ENCODE measurements around the gene CDKN2B-AS1. TPM values are rescaled to one million over a fixed set of nuclear protein-coding genes. Genes with fewer than 3 reads are reported as not detected.

Gene CDKN2B-AS1
- total and polyA plus RNA-seq, 3 donors from 2014 or later = 2.2 to 3.5 (median 3.0) TPM

- 47 to 48% methylated on average over 3 of the region's 3 CpGs for WGBS, 2 donors
- H3K27me3 ChIP-seq = no peaks in the 10 kb centered on the region
- no peaks in the 10 kb centered on the region for H3K4me1 ChIP-seq
- intact Hi-C loops (cut with DNase I; ENCODE audit: low total_unique reads) = no loop called here
- TF ChIP-seq POLR2A (IDR thresholded peaks at IDR 0.05) = no peak
- no peak for TF ChIP-seq CTCF (IDR thresholded peaks at IDR 0.05)
- no peaks in the 10 kb centered on the region for H3K9me3 ChIP-seq
- H3K27ac ChIP-seq = no peak overlapping the region
- no peak for DNase-seq
- no peaks in the 10 kb centered on the region for H3K36me3 ChIP-seq (ENCODE audit: low read depth, missing control alignments)
- H3K4me3 ChIP-seq = no peak overlapping the region
Observed at GRCh38 chr9:22043928-22044327, 49.3 kb downstream of the CDKN2B-AS1 start.

GRCh38 chr9:22044583-22044982 is 50.0 kb downstream of the CDKN2B-AS1 start:
- Histone ChIP-seq H3K27ac (no peak overlapping the region), H3K4me1 (no peaks in the 10 kb centered on the region), H3K9me3 (no peaks in the 10 kb centered on the region), H3K27me3 (no peaks in the 10 kb centered on the region), H3K36me3 (ENCODE audit: low read depth, missing control alignments) (no peaks in the 10 kb centered on the region), H3K4me3 (no peak overlapping the region)
- no peak for TF ChIP-seq CTCF (IDR thresholded peaks at IDR 0.05)
- no peak for TF ChIP-seq POLR2A (IDR thresholded peaks at IDR 0.05)
- DNase-seq = no peak
- intact Hi-C loops (cut with DNase I; ENCODE audit: low total_unique reads) = no loop called here

- intact Hi-C loops (cut with DNase I; ENCODE audit: low total_unique reads) = no loop called here
- H3K9me3 ChIP-seq = no peaks in the 10 kb centered on the region
- H3K27ac ChIP-seq = no peak overlapping the region
- H3K4me3 ChIP-seq = no peak overlapping the region
- H3K4me1 ChIP-seq = no peaks in the 10 kb centered on the region
- H3K36me3 ChIP-seq (ENCODE audit: low read depth, missing control alignments) = no peaks in the 10 kb centered on the region
- TF ChIP-seq POLR2A (IDR thresholded peaks at IDR 0.05) = no peak
- TF ChIP-seq CTCF (IDR thresholded peaks at IDR 0.05) = no peak
- H3K27me3 ChIP-seq = no peaks in the 10 kb centered on the region
- DNase-seq = no peak
Observed at GRCh38 chr9:22045423-22045822, 50.8 kb downstream of the CDKN2B-AS1 start.

- Histone ChIP-seq H3K4me3 (no peak overlapping the region), H3K27ac (no peak overlapping the region), H3K36me3 (ENCODE audit: low read depth, missing control alignments) (no peaks in the 10 kb centered on the region), H3K4me1 (no peaks in the 10 kb centered on the region), H3K27me3 (no peaks in the 10 kb centered on the region), H3K9me3 (no peaks in the 10 kb centered on the region)
- no peak for DNase-seq
- WGBS, 2 donors = 82 to 90% methylated on average over 1 of the region's 1 CpG
- intact Hi-C loops (cut with DNase I; ENCODE audit: low total_unique reads) = no loop called here
- TF ChIP-seq CTCF (IDR thresholded peaks at IDR 0.05) (no peak), POLR2A (IDR thresholded peaks at IDR 0.05) (no peak)
Observed at GRCh38 chr9:22046243-22046885, 51.8 kb downstream of the CDKN2B-AS1 start.

GRCh38 chr9:22047596-22047995 is 53.0 kb downstream of the CDKN2B-AS1 start:
- no peak for TF ChIP-seq POLR2A (IDR thresholded peaks at IDR 0.05)
- TF ChIP-seq CTCF (IDR thresholded peaks at IDR 0.05) = no peak
- Histone ChIP-seq H3K4me3 (no peak overlapping the region), H3K9me3 (no peaks in the 10 kb centered on the region), H3K4me1 (no peaks in the 10 kb centered on the region), H3K27me3 (no peaks in the 10 kb centered on the region), H3K27ac (no peak overlapping the region), H3K36me3 (ENCODE audit: low read depth, missing control alignments) (no peaks in the 10 kb centered on the region)
- WGBS, 2 donors = 91 to 92% methylated on average over 2 of the region's 2 CpGs
- intact Hi-C loops (cut with DNase I; ENCODE audit: low total_unique reads) = no loop called here
- no peak for DNase-seq
